Measurements from ENCODE around the gene HP1BP3.
A peak's percentile ranks its signal among the peaks of the same experiment; 100 is the strongest.

The HP1BP3 gene

GRCh38 chr1:20763417-20763816 is 23.7 kb downstream of the HP1BP3 start:
- no peak for DNase-seq

- DNase-seq = no peak
These were observed 26.8 kb downstream of the HP1BP3 start for GRCh38 chr1:20760322-20760721.

- no peak for DNase-seq
These were observed 33.5 kb downstream of the HP1BP3 start for GRCh38 chr1:20753589-20753988.

GRCh38 chr1:20751462-20751990 is 35.6 kb downstream of the HP1BP3 start:
- no peak for DNase-seq

- no peak for DNase-seq
These were observed 44.4 kb downstream of the HP1BP3 start for GRCh38 chr1:20742671-20743070.

- DNase-seq = no peak
These were observed 46.3 kb downstream of the HP1BP3 start for GRCh38 chr1:20740781-20741180.

GRCh38 chr1:20739225-20739624 is 47.9 kb downstream of the HP1BP3 start:
- no peak for DNase-seq

GRCh38 chr1:20735581-20736111 is 51.5 kb downstream of the HP1BP3 start:
- DNase-seq = no peak

GRCh38 chr1:20733360-20733975 is 53.6 kb downstream of the HP1BP3 start:
- DNase-seq = no peak

GRCh38 chr1:20732588-20733359 is 54.3 kb downstream of the HP1BP3 start, which contains the start of gene SH2D5:
SH2D5 (minus strand) TSS chr1:20732703; CDS start chr1:20728044, 4,659 bp downstream.
- DNase-seq = peak; percentile 67

- peak; percentile 58 for DNase-seq
These were observed 55.0 kb downstream of the HP1BP3 start for GRCh38 chr1:20732071-20732587.

- DNase-seq = no peak
These were observed 55.8 kb downstream of the HP1BP3 start for GRCh38 chr1:20731057-20731991.

GRCh38 chr1:20730690-20731056 is 56.4 kb downstream of the HP1BP3 start:
- DNase-seq = no peak

- DNase-seq = no peak
These were observed 57.0 kb downstream of the HP1BP3 start for GRCh38 chr1:20729990-20730689.

GRCh38 chr1:20729155-20729931 is 57.8 kb downstream of the HP1BP3 start:
- DNase-seq = no peak

- no peak for DNase-seq
These were observed 58.5 kb downstream of the HP1BP3 start for GRCh38 chr1:20728371-20729154.

- no peak for DNase-seq
These were observed 59.3 kb downstream of the HP1BP3 start for GRCh38 chr1:20727746-20728316.

- DNase-seq = no peak
These were observed 60.0 kb downstream of the HP1BP3 start for GRCh38 chr1:20726932-20727745.
